HG03103 (cell line): ENCODE data around the gene C3orf20.

ENCODE experiments used
- ATAC-seq: cut with Tn5 transposase; IDR thresholded peaks from one replicate; pipeline ENCODE4 v1.9.1; 2021; ENCODE audit warnings: low read depth; ENCODE audit not compliant: unreplicated experiment

C3orf20 gene

DNA sequence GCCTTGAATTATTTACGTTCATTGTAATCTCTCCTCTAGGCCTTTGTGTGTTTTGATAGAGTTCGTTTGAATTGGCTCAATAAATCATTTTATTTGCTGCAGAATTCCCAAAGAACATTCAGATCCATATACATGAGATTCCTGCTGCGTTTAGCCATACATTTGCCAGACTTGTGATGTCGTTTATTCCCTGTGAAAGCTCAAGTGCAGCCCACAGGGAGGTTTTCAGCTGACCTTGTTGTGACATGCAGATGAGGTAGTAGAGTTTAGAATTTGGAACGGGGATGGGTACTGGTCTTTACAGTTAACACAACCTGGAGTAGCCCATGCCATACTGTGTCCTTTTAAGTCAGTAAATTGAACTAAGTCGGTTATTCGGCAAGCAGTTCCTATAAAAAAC lies at the start of gene C3orf20:
Gene C3orf20 (plus strand): TSS at position 301 of the 400 bp plus-strand sequence. CDS start 7,573 bp downstream, outside the sequence.
- ATAC-seq = no peak

DNA sequence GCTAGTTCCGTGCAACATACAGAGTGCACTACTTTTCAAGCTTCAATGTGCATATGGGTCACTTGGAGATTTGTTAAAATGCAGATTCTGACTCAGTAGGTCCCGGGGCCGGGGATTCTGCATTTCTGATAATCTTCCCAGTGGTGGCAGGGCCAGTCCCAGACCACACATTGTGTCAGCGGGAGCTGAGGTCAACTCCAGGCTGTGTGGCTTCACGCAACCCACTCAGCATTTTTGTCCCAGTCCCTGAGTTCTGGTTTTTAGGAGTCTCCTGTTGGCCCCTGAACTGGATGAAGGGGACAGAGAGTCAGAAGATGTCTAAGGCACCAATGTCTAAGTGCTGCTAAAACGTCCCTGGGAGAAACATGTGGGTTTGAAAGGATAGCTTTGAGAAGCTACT lies 49.5 kb upstream of the C3orf20 start:
- ATAC-seq = no peak

- no peak for ATAC-seq
Measured at GRCh38 chr3:14627815-14628214, 47.1 kb upstream of the C3orf20 start.

GRCh38 chr3:14628406-14628805 lies 46.5 kb upstream of the C3orf20 start:
- no peak for ATAC-seq

DNA sequence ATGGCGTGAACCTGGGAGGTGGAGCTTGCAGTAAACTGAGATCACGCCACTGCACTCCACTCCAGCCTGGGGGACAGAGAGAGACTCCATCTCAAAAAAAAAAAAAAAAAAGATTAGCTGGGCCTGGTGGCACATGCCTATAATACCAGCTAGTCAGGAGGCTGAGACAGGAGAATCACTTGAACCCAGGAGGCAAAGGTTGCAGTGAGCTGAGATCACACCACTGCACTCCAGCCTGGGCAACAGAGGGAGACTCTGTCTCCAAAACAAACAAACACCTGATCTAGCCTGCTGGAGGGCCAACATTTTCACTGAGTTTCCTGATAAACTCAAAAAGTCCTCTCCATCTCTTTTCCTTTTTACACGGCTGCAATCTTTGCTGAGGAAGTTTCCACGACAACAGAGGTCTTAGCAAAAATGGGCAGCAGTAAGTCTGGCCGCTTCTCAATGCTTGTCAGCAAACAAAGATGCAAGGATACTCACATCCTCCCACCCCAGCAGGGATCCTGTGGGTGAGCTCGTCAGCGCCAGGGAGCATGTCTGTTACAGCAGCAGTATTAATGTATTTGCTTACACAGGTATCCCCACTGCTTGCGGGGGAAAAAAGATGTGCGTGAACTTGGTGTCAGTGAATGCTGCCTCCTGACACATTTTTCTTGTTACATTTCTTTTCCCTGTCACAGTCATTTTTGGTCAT lies 44.4 kb upstream of the C3orf20 start:
- no peak for ATAC-seq

DNA sequence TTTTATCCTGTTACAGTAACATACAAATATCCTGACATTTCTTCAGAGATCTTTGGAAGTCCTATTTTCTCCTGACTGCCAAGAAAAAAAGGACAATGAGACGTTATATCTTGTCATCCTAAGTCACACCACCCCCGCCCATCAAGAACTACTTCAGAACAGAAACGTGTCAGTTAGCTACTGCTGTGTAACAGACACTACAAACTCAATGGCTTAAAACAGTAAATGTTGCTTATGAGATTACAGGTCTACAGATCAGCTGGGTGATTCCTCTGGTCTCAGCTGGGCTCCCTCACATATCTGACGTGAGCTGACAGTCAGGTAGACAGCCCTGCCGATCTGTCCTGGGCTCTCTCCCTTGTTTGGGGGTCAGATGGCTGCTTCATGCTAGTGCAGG lies 43.8 kb upstream of the C3orf20 start:
- no peak for ATAC-seq

DNA sequence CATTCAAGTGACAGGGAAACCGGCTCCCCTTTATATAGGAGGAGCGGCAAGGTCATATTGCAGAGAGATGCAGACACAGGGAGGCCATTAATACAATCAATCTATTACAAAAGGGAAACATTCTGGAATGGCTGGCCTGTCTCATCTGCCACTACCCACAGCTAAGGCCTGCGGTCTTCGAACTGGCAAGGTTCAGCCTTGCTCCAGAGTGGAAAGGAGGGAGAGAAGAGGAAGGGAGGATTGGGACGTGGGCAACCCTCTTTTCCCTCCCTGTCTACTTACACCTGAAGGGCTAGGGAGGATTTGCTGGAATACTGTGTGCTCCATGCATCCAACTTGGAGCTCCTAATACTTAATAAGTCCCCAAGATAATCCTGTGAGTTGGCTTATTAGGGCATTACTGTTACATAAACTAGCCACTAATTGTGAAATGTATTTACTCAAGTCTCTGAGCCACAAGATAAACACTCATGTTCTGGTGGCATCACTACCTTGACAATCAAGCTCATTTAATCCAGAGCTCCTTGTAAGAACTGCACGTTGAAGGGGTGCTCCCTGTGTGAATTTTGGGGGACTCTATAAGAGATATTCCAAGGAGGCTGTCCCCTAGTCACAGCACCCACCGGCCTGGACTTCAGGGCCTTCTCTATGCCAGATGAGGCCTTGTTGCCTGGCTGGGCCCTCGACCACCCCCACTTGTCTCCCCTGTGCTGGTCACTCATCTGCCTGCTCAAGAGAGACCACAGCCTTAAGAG lies 43.1 kb upstream of the C3orf20 start:
- no peak for ATAC-seq

DNA sequence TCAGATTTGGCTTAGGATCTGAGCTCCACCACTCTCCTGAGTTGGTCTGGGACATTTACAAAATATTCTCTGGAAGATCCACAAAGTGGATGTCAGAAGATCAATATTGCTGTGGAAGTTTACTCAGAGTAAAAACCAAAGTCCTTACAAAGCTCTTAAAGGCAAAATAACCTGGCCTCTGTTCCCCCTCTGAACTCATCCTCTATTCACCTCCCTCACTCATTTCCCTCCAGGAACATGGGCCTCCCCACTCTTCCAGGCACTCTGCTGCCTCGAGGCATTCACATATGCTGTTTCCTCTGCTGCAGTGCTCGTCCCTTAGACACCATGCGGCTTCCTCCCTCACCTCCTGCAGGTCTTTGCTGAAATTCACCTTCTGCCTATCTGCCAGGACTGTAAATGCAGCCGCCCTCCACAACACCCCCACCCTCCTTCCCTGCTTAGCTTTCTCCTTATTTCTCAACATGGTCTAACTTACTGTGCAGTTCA lies 42.5 kb upstream of the C3orf20 start:
- ATAC-seq = no peak

DNA sequence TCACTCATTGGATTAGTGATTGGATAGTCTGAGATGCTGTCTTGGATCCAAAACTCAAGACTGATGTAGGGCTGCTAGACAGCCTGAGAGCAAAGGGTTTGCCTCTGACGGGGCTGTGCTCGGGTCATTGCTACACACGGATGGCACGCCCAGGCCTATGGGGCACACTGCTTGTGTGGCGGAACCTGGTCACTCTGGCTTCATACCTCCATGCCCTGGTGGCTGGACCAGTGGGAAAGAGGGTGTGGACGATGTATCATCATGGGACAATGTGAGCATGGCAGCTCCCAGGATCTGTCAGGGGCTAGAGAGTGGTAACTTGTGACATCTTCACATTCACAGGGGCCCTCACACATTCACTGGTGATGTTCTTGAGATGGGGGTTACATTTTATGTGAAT lies 41.5 kb upstream of the C3orf20 start:
- ATAC-seq = no peak

DNA sequence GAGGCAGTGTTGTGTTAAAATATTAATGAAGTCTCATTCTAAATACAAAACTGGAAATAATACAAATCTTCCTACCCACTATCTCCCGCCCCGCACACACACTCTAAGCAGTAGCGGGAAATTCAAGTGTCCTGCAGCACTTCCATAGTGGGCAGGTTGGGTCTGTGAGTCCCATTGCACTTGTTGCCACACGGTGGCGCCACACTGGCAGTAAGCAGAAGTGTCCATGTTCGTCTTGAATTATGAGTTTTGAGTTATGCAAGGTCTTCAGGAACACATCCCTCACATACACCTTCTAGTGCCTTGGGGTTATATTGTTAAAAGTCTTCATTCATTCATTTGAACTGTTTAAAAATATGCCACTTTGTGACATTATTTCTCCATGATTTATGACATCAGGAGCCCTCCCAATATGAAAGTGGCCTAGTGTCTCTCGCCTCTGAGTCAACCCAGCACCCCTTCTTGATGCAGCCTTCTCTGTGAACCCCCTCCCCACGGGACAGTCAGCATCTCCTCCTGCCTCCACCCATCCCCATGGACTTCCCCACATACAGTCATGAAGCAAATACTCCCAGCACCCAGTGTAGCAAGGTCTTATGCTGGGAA lies 41.0 kb upstream of the C3orf20 start:
- no peak for ATAC-seq

DNA sequence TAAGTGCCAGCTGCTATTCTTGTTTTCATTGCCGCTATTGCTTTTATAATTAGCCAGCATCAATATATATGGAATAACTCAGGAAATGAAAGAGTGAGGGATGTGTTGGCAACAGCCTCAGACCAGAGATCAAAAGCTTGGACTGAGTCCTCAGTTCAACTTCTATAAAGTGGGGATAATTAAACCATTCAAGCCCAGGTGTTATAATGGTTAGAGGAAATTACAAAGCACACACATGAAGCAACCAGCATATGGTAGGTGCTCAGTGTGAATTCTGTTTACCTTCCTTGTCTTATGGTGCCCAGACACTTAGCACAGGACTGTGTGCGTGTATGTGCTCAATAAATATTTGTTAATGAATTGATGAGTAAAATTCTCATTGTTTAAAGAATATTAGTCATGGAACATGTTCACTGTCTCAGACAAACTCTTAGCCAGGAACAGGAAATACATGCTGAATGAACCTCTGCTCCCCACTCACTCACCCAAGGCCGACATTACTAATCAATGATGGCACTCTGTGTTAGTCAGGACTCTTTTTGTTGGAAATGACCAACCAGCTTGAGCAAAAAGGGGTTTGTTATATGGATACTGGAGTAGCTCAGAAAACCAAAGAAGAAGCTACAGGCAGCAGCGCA lies 40.1 kb upstream of the C3orf20 start:
- ATAC-seq = no peak

DNA sequence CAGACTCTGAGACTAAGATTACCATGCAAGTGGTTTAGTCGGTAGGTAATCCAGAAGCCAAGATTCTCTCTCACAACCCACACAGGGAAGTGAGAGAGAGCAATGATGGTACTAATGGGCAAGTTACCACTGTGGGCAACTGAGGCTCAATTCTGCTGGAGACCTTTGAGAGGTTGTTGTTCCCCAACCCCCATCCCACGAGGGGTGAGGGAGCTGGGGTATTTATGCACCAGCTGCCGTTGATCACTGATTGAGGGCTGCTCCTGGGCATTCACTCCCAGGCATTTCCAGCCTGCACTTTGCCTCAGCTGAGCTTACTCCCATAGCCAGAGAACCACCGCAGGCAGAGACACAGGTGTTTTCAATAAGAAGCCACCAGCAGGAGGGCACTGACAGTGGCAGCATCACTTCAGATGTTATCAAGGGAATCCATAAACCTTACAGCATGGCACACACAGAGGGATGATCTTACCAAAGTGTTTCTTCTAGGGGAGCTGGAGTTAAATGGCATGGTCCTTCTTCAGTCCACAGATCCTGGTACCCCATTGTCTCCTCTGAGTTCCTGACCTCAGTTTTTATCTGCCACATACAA lies 38.3 kb upstream of the C3orf20 start:
- ATAC-seq = no peak

DNA sequence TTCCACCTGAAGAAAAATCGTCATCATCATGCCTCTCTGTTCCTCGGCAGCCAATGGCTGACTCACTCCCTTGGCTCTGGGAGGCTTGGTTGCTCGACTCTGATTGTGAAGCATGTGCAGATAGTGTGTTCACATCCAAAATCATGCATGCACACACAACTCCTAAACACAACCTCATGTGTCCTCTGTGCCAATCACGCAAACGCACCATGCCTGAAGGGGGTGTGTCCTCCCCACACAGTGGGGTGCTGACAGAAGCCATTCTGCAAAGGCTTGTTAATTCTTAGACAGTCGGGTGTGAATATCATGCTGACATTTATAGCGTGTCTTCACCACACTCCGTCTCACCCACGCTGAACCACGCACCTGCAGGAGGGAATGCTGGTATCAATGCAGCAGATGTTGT lies 34.8 kb upstream of the C3orf20 start:
- no peak for ATAC-seq

DNA sequence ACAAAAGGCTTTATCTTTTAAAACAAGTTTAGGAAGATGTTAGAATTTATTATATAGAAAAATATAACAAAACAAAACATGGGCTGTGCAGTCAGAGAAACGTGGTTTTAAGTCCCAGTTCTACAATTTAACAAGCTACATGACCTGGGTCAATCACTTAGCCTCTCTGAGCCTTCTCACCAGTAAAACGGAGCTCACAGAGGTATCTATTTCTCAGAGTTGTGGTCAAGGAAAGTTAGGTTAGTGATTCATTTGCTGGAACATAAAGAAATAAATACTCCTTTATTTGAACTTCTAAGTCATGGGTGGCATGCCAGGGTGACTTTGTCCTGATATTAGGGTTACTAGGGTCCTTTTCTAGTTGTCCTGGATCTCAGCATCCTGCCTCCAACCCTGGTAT lies 34.2 kb upstream of the C3orf20 start:
- no peak for ATAC-seq

GRCh38 chr3:14641346-14641745 lies 33.6 kb upstream of the C3orf20 start:
- no peak for ATAC-seq

GRCh38 chr3:14645453-14645852 lies 29.5 kb upstream of the C3orf20 start:
- ATAC-seq = no peak

DNA sequence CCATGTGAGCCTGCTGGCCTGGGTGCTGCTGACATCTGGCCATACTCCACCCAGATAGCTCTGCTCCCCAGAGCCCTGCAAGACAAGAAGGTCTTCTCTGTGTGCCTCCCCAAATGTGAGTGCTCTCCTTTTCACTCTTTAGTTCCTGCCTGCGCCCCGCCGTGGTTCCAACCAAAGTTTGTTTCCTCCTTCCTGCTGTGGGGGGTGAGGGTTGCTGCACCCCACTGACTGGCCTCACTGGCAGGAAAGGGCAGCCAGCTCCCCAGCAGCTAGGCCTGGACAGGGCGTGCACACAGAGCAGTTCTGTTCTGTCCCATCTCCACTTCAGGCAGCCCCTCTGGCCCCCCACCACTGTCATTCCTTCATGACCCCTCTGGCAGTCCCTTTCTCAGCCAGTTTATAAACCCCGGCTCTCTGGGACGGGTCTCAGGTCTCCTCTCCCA lies 28.8 kb upstream of the C3orf20 start:
- ATAC-seq = no peak

DNA sequence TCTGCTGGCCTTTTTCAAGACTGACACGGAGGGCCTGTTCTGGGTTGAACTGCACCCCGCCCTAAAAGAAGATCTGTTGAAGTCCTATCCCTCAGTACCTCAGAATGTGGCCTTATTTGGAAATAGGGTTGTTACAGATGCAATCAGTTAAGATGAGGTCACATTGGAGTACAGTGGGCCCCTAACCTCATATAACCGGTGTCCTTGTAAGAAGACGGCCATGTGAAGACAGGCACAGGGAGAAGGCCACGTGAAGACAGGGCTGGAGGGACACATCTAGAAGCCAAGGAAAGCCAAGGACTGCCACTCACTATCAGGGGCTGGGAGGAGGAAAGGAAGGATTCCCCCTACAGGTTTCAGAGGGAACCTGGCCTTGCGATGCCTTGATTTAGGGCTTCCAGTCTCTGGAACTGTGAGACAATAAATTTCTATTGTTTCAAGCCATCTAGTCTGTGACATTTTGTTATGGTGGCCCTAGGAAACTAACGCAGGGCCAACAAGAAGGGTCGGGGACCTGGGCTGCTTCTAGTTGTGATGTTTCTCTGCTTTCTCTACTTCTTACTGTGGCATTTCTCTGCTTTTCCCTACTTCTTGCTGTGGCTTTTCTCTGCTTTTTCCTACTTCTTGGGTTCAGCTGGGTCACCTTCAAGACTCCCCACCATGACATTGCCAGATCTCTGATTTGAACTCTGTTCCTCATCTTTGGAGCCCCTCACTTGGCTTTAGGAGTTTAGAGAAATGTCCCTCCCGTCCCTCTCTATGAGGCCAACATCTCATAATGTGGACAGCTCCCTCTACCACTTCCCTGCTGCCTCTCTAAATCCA lies 28.1 kb upstream of the C3orf20 start:
- ATAC-seq = no peak

- no peak for ATAC-seq
Measured at GRCh38 chr3:14647976-14648955, 26.7 kb upstream of the C3orf20 start.
